Caco-2 (cell line): Measurements from ENCODE around the gene MARS1. TPM values are rescaled to one million over a fixed set of nuclear protein-coding genes. Genes with fewer than 3 reads are reported as not detected.

Source experiments
- BruUV-seq: library from RNA; stranded (reverse); fragments of 400-500 nt; replicated peaks from 2 replicates; lab custom pipeline; 2021; lab: Mats Ljungman, UMichigan
- CTCF ChIA-PET: fragments of 300-600 bp; sonication (Branson Sonifier 250); formaldehyde crosslinking; loops from one replicate; lab custom pipeline; 2022; ENCODE audit warnings: antibody characterized with exemption; lab: Charles Lee
- POLR2A ChIA-PET: fragments of 300-600 bp; sonication (Branson Sonifier 250); formaldehyde crosslinking; loops from one replicate; lab custom pipeline; 2022; ENCODE audit warnings: antibody characterized with exemption; lab: Charles Lee
- DNase-seq, 2 experiments: peaks; one replicate each; pipeline versions ENCODE4 v3.0.0 to v3.0.0-alpha.2; 2020 to 2022
- H3K27me3 ChIP-seq: replicated peaks from 2 replicates; pipeline ENCODE4 v1.6.0; 2011; ENCODE audit warnings: low read length; ENCODE audit not compliant: control insufficient read depth, insufficient read depth
- H3K36me3 ChIP-seq: 2 replicates; pipeline ENCODE4 v1.5.1; 2011; ENCODE audit warnings: low read length; ENCODE audit not compliant: control insufficient read depth, insufficient read depth
- H3K4me1 ChIP-seq: fragments of 250-450 bp; sonication (Bioruptor Pico); 2 replicates; pipeline ENCODE4 v1.5.1; 2020; ENCODE audit warnings: mild to moderate bottlenecking
- H3K4me3 ChIP-seq: 2 replicates; pipeline ENCODE4 v1.5.1; 2011; ENCODE audit warnings: low read depth, mild to moderate bottlenecking, control low read depth, low read length
- H3K9me3 ChIP-seq: fragments of 250-450 bp; sonication (Bioruptor Pico); 2 replicates; pipeline ENCODE4 v1.5.1; 2020; ENCODE audit warnings: mild to moderate bottlenecking, moderate library complexity
- H3K27ac Mint-ChIP-seq: one replicate; pipeline ENCODE4 v1.8.0; 2022; ENCODE audit warnings: mixed read lengths; ENCODE audit not compliant: unreplicated experiment
- H3K27me3 Mint-ChIP-seq: one replicate; pipeline ENCODE4 v1.8.0; 2022; ENCODE audit warnings: mixed read lengths; ENCODE audit not compliant: insufficient read depth, unreplicated experiment
- H3K36me3 Mint-ChIP-seq: one replicate; pipeline ENCODE4 v1.8.0; 2022; ENCODE audit warnings: mild to moderate bottlenecking, mixed read lengths; ENCODE audit not compliant: insufficient read depth, unreplicated experiment
- H3K4me1 Mint-ChIP-seq: one replicate; pipeline ENCODE4 v1.8.0; 2022; ENCODE audit warnings: low read depth, mixed read lengths; ENCODE audit not compliant: unreplicated experiment
- H3K4me3 Mint-ChIP-seq: one replicate; pipeline ENCODE4 v1.8.0; 2022; ENCODE audit warnings: mild to moderate bottlenecking, moderate library complexity, mixed read lengths; ENCODE audit not compliant: unreplicated experiment
- H3K9me3 Mint-ChIP-seq: one replicate; pipeline ENCODE4 v1.8.0; 2022; ENCODE audit warnings: mixed read lengths; ENCODE audit not compliant: unreplicated experiment
- intact Hi-C: fragments of 100-400 bp; cut with micrococcal nuclease; formaldehyde crosslinking; loops from one replicate; pipeline ENCODE4 v1.10.0; 2022; ENCODE audit not compliant: unreplicated experiment
- total RNA-seq: library from RNA; stranded (reverse); gene quantifications from 2 replicates; pipeline ENCODE4 v1.2.3, GENCODE V29; 2022
- TF ChIP-seq, protein P1 (sequence below), 2 experiments: fragments of 200-600 bp in 1 of 2; IDR thresholded peaks; 1 replicate in 1 of 2; 2 replicates in 1 of 2; pipeline versions ENCODE4 v1.5.1 to v1.8.0; 2011 to 2022; ENCODE audit warnings: antibody characterized with exemption in 1 of 2, control low read depth in 1 of 2, inconsistent platforms in 1 of 2, low read depth in 1 of 2, low read length in 1 of 2, mild to moderate bottlenecking in 1 of 2, moderate library complexity in 1 of 2; ENCODE audit not compliant: insufficient read depth in 1 of 2, severe bottlenecking in 1 of 2, unreplicated experiment in 1 of 2

MARS1 gene
- total RNA-seq, 1 experiment from 2014 or later: 583 TPM

GRCh38 chr12:57481671-57482070 lies 6.2 kb upstream of the MARS1 start:
- TF ChIP-seq, protein P1, sequence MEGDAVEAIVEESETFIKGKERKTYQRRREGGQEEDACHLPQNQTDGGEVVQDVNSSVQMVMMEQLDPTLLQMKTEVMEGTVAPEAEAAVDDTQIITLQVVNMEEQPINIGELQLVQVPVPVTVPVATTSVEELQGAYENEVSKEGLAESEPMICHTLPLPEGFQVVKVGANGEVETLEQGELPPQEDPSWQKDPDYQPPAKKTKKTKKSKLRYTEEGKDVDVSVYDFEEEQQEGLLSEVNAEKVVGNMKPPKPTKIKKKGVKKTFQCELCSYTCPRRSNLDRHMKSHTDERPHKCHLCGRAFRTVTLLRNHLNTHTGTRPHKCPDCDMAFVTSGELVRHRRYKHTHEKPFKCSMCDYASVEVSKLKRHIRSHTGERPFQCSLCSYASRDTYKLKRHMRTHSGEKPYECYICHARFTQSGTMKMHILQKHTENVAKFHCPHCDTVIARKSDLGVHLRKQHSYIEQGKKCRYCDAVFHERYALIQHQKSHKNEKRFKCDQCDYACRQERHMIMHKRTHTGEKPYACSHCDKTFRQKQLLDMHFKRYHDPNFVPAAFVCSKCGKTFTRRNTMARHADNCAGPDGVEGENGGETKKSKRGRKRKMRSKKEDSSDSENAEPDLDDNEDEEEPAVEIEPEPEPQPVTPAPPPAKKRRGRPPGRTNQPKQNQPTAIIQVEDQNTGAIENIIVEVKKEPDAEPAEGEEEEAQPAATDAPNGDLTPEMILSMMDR (IDR thresholded peaks at IDR 0.05; ENCODE audit: insufficient read depth in 1 of 2, low read depth in 1 of 2, low read length in 1 of 2, severe bottlenecking in 1 of 2, unreplicated experiment in 1 of 2): no peak
- Histone ChIP-seq H3K4me3 (no peak overlapping the region), H3K4me1 (no peaks in the 10 kb centered on the region), H3K27me3 (no peaks in the 10 kb centered on the region), H3K36me3 (no peaks in the 10 kb centered on the region), H3K9me3 (no peaks in the 10 kb centered on the region)
- Mint-ChIP-seq H3K27me3 (peaks cover 16% of the 10 kb centered on the region), H3K4me3 (no peak overlapping the region), H3K4me1 (peaks cover 11% of the 10 kb centered on the region), H3K9me3 (no peaks in the 10 kb centered on the region), H3K27ac (no peak overlapping the region), H3K36me3 (no peaks in the 10 kb centered on the region)
- POLR2A ChIA-PET: no interaction called here
- BruUV-seq: no TSS peak
- CTCF ChIA-PET: interaction anchor here (0.9 to 1.2 kb wide), 2 partner anchors 23 to 269 kb away, joined by 3 read pairs; no protein-coding TSS in a partner anchor
- no peak for DNase-seq
- intact Hi-C loops: no loop called here

GRCh38 chr12:57483466-57483865 lies 4.4 kb upstream of the MARS1 start:
- CTCF ChIA-PET: interaction anchor here (0.6 kb wide), 1 partner anchor 82 kb away, joined by 6 read pairs; no protein-coding TSS in a partner anchor
- no peaks in the 10 kb centered on the region for H3K9me3 Mint-ChIP-seq
- H3K27me3 ChIP-seq: no peaks in the 10 kb centered on the region
- peaks cover 11% of the 10 kb centered on the region for H3K4me1 Mint-ChIP-seq
- peaks cover 16% of the 10 kb centered on the region for H3K27me3 Mint-ChIP-seq
- peak overlapping the region; percentile 1 for H3K27ac Mint-ChIP-seq
- H3K36me3 ChIP-seq: no peaks in the 10 kb centered on the region
- no peak overlapping the region for H3K4me3 Mint-ChIP-seq
- no TSS peak for BruUV-seq
- DNase-seq: no peak
- no peak overlapping the region for H3K4me3 ChIP-seq
- peaks cover 8% of the 10 kb centered on the region for H3K36me3 Mint-ChIP-seq
- TF ChIP-seq, protein P1 (IDR thresholded peaks at IDR 0.05; ENCODE audit: insufficient read depth in 1 of 2, low read depth in 1 of 2, low read length in 1 of 2, severe bottlenecking in 1 of 2, unreplicated experiment in 1 of 2): no peak
- no peaks in the 10 kb centered on the region for H3K9me3 ChIP-seq
- POLR2A ChIA-PET: no interaction called here
- intact Hi-C loops: no loop called here
- H3K4me1 ChIP-seq: no peaks in the 10 kb centered on the region

- H3K9me3 ChIP-seq: no peaks in the 10 kb centered on the region
- Mint-ChIP-seq H3K36me3 (peaks cover 27% of the 10 kb centered on the region), H3K27ac (no peak overlapping the region), H3K4me3 (no peak overlapping the region), H3K4me1 (peaks cover 19% of the 10 kb centered on the region), H3K9me3 (no peaks in the 10 kb centered on the region), H3K27me3 (peaks cover 9% of the 10 kb centered on the region)
- 0 out of 2 replicates have a peak, but pooled peaks cover 7% of the 10 kb centered on the region for H3K4me1 ChIP-seq
- intact Hi-C loops: no loop called here
- H3K36me3 ChIP-seq: peaks cover 6% of the 10 kb centered on the region
- H3K27me3 ChIP-seq: no peaks in the 10 kb centered on the region
- BruUV-seq: no TSS peak
- TF ChIP-seq, protein P1 (IDR thresholded peaks at IDR 0.05; ENCODE audit: insufficient read depth in 1 of 2, low read depth in 1 of 2, low read length in 1 of 2, severe bottlenecking in 1 of 2, unreplicated experiment in 1 of 2): no peak
- no peak for DNase-seq
- ChIA-PET CTCF (interaction anchor here (0.6 kb wide), 1 partner anchor 392 kb away, joined by 4 read pairs; no protein-coding TSS in a partner anchor), POLR2A (no interaction called here)
- no peak overlapping the region for H3K4me3 ChIP-seq
Measured at GRCh38 chr12:57485695-57486094, 2.2 kb upstream of the MARS1 start.
